ENCODE results near the gene PATZ1. TPM values are rescaled to one million over a fixed set of nuclear protein-coding genes. Genes with fewer than 3 reads are reported as not detected.

The PATZ1 gene
- total RNA-seq, 1 donor from 2014 or later, result 37.4 TPM

DNA sequence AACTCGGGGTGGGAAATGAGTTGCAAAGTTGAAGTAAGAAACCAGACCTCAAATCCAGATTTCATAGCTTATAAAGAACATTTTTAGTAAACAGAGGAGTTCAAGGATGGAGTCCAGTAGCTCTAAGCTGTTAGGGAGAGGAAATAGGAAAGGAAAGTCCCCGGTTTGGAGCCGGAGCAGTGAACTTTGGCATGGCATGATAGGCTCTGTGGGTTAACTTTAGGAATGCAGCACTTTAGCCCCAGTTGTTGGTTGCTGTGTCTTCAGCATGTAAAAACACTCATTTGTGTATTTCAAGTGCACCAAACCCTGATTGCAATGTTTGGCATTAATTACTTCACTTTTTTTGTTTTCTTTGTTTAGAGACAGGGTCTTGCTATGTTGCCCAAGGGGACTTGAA lies 45.2 kb downstream of the PATZ1 start:
- ChIA-PET CTCF (interaction anchor here (0.7 to 1.3 kb wide), 3 partner anchors 10 to 19 kb away, joined by 3 read pairs; no protein-coding TSS in a partner anchor), POLR2A (interaction anchor here (1.0 to 2.5 kb wide), 3 partner anchors 9 to 15 kb away, joined by 3 to 17 read pairs (median 5); partner anchors contain the start of gene PIK3IP1)
- DNase-seq (no peak), ATAC-seq (ENCODE audit: low read depth) (no peak)
- Mint-ChIP-seq H3K4me1 (peaks cover 12% of the 10 kb centered on the region), H3K27ac (no peak overlapping the region), H3K4me3 (no peak overlapping the region), H3K9me3 (no peaks in the 10 kb centered on the region), H3K36me3 (ENCODE audit: low read depth) (no peaks in the 10 kb centered on the region), H3K27me3 (no peaks in the 10 kb centered on the region)
- TF ChIP-seq, protein P1, sequence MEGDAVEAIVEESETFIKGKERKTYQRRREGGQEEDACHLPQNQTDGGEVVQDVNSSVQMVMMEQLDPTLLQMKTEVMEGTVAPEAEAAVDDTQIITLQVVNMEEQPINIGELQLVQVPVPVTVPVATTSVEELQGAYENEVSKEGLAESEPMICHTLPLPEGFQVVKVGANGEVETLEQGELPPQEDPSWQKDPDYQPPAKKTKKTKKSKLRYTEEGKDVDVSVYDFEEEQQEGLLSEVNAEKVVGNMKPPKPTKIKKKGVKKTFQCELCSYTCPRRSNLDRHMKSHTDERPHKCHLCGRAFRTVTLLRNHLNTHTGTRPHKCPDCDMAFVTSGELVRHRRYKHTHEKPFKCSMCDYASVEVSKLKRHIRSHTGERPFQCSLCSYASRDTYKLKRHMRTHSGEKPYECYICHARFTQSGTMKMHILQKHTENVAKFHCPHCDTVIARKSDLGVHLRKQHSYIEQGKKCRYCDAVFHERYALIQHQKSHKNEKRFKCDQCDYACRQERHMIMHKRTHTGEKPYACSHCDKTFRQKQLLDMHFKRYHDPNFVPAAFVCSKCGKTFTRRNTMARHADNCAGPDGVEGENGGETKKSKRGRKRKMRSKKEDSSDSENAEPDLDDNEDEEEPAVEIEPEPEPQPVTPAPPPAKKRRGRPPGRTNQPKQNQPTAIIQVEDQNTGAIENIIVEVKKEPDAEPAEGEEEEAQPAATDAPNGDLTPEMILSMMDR (IDR thresholded peaks at IDR 0.05), result no peak
- intact Hi-C loops (cut with micrococcal nuclease), result no loop called here

DNA sequence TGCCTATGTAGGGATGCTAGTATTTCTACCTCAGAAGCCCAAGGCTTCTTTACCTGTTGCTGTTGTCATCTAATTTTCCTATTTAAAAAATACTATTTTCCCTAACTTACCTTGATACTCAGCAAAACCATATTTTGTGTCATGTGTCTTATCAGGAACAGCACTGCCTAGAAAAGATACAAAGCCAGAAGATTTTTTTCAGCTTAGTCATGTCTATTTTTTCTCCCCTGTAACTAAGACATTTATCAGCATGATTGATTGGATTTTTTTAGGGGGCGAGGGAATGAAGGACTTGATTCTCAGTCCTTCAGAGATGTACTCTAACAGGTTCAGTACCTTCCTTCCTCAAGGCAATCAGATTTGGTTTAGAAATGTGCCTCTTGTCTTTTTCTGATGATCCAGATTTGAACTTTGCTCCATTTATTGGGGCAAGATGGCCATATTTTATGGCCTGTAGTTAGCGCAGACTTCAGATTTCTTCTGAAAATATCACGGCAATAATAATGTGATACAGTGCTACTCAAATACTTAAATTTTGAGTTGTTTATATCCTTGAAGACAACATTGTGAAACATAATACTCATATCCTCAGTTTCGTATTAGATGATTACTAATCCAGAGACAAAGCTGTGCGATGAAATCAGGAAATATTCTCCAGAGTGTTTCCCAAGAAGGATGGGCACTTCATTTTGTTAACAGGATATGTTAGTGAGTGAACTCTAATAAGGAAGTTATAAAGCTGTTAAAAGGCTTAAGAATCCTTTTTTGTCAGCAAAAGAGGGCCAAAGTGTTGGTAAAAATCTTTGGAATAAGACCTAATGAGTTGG lies 50.1 kb downstream of the PATZ1 start:
- Mint-ChIP-seq H3K27ac (no peak overlapping the region), H3K9me3 (no peaks in the 10 kb centered on the region), H3K36me3 (ENCODE audit: low read depth) (peaks cover 2% of the 10 kb centered on the region), H3K27me3 (no peaks in the 10 kb centered on the region), H3K4me1 (peaks cover 45% of the 10 kb centered on the region), H3K4me3 (no peak overlapping the region)
- intact Hi-C loops (cut with micrococcal nuclease), result no loop called here
- TF ChIP-seq, protein P1 (IDR thresholded peaks at IDR 0.05), result no peak
- ChIA-PET POLR2A (interaction anchor here (0.5 to 1.1 kb wide), 2 partner anchors 51 to 98 kb away, joined by 3 to 11 read pairs; no protein-coding TSS in a partner anchor), CTCF (interaction anchor here (1.0 to 1.2 kb wide), 2 partner anchors 12 to 17 kb away, joined by 3 to 5 read pairs; no protein-coding TSS in a partner anchor)
- ATAC-seq (ENCODE audit: low read depth) (no peak), DNase-seq (no peak)

DNA sequence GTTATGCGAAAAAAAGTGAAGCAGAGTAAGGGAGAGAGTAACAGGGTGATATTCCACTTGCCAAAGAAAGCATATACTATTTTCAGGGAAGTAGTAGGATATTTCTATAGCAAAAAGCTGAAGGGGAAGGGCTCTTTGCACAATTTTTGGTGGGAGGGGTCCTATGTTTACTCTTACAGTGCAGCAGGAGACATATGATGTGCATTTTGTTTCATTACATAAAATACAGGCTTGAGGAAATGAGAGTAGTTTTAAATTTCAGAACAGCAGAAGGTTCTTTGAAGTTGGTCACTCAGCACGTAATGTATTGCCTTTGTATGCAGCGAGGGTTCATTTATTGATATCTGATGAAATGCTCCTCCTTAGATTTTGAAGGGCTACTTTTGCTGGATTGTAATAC lies 50.8 kb downstream of the PATZ1 start:
- ATAC-seq (ENCODE audit: low read depth), result no peak
- no peaks in the 10 kb centered on the region for H3K9me3 Mint-ChIP-seq
- ChIA-PET POLR2A (no interaction called here), CTCF (interaction anchor here (1.2 to 3.8 kb wide), 2 partner anchors 13 to 18 kb away, joined by 3 to 44 read pairs; no protein-coding TSS in a partner anchor)
- TF ChIP-seq, protein P1 (IDR thresholded peaks at IDR 0.05), result no peak
- intact Hi-C loops (cut with micrococcal nuclease), result no loop called here
- peaks cover 48% of the 10 kb centered on the region for H3K4me1 Mint-ChIP-seq
- no peaks in the 10 kb centered on the region for H3K27me3 Mint-ChIP-seq
- peaks cover 6% of the 10 kb centered on the region for H3K36me3 Mint-ChIP-seq (ENCODE audit: low read depth)
- no peak for DNase-seq
- no peak overlapping the region for H3K27ac Mint-ChIP-seq
- H3K4me3 Mint-ChIP-seq, result no peak overlapping the region

DNA sequence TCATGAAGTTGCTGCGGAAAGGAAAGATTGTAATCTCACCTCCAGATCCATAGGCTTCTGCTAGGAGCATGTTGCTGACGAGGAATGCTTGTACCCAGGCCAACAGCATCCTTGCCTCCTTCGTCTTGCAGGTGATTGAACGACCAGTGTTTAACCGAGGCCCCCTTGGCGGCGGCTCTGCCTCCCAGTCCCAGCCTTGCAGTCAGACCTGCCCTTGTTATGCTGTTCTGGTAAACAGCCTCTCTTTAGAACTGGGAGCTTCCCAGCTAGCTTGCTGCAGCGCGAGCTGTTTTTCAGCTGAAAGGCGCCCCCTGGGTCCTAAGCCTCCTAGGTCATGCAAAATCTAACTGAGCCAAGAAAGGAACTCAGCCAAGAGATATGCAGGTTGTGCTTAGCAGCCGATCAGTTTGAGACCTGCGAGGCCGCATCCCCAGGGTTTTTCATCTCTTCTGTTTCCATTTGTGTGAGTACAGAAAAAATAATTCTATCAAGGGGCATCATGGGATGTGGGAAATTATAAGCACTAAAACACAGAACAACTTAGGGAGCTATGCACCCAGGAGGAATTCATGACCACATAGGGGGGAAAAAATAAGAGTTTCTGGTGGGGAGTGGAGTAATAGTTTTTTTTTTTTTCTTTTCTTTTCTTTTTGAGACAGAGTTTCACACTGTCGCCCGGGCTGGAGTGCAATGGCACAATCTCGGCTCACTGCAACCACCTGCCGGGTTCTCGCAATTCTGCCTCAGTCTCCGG lies 53.7 kb downstream of the PATZ1 start, which contains the start of gene PIK3IP1:
Gene PIK3IP1 (minus strand): TSS at position 253 of the 754 bp plus-strand sequence. CDS start 144 bp downstream, at position 109.
- Mint-ChIP-seq H3K4me3 (peak within 1 kb of the TSS; percentile 92), H3K36me3 (ENCODE audit: low read depth) (peaks cover 21% of the 10 kb centered on the region), H3K27ac (peak within 1 kb of the TSS; percentile 92), H3K9me3 (no peaks in the 10 kb centered on the region), H3K4me1 (peaks cover 77% of the 10 kb centered on the region), H3K27me3 (no peaks in the 10 kb centered on the region)
- TF ChIP-seq, protein P1 (IDR thresholded peaks at IDR 0.05), result no peak
- DNase-seq, result peak; percentile 63
- CTCF ChIA-PET, result interaction anchor here (0.7 to 3.8 kb wide), 9 partner anchors 10 to 80 kb away, joined by 3 to 44 read pairs (median 4); partner anchors contain the start of genes LIMK2 and PATZ1
- POLR2A ChIA-PET, result interaction anchor here (0.5 to 4.7 kb wide), 16 partner anchors 8 to 461 kb away, joined by 3 to 68 read pairs (median 5); partner anchors contain the start of genes DEPDC5, LIMK2, PATZ1 and RNF185
- intact Hi-C loops (cut with micrococcal nuclease), result loop anchor here (1.0 to 5.0 kb wide), 6 partner anchors 20 to 340 kb away; partner anchors contain the start of genes DRG1, LIMK2 and SELENOM
- peak; percentile 32 for ATAC-seq (ENCODE audit: low read depth)
